Tibial artery (tissue), 4 donors: Measurements from ENCODE around the gene PPP2R1B.

ENCODE experiments used
- DNase-seq, 2 donors: peaks; one replicate each; pipeline ENCODE4 v3.0.0-alpha.2; 2019
- H3K27ac ChIP-seq, 2 donors: fragments of 200-600 bp; sonication (generic) in 1 of 2; 1 replicate in 1 of 2; 2 replicates in 1 of 2; pipeline ENCODE4 v1.5.1; 2018 to 2019; ENCODE audit warnings: mild to moderate bottlenecking in 1 of 2
- H3K27me3 ChIP-seq, 2 donors: fragments of 200-600 bp; sonication (generic) in 1 of 2; one replicate each; pipeline versions ENCODE4 v1.5.1 to v1.6.0; 2016 to 2019
- H3K36me3 ChIP-seq, 3 donors: fragments of 200-600 bp; sonication (generic) in 2 of 3; one replicate each; pipeline ENCODE4 v1.5.1; 2016 to 2019; ENCODE audit warnings: mild to moderate bottlenecking in 2 of 3
- H3K4me1 ChIP-seq, 4 donors: fragments of 200-600 bp; sonication (generic) in 2 of 4; 1 replicate in 3 of 4; 2 replicates in 1 of 4; pipeline ENCODE4 v1.5.1; 2016 to 2019
- H3K4me3 ChIP-seq, 2 donors: fragments of 200-600 bp; sonication (generic) in 1 of 2; 1 replicate in 1 of 2; 2 replicates in 1 of 2; pipeline ENCODE4 v1.5.1; 2018 to 2019; ENCODE audit warnings: mild to moderate bottlenecking in 2 of 2
- H3K9me3 ChIP-seq, 3 donors: fragments of 200-600 bp; sonication (generic) in 1 of 3; one replicate each; pipeline ENCODE4 v1.5.1; 2016 to 2019
- intact Hi-C: fragments of 100-400 bp; cut with DNase I; formaldehyde crosslinking; loops from one replicate; pipeline ENCODE4 v1.15.0; 2023; ENCODE audit warnings: low total_unique reads
- TF ChIP-seq, protein P1 (sequence below), 2 experiments: fragments of 200-600 bp in 1 of 2; fragments of 450-650 bp in 1 of 2; IDR thresholded peaks; one replicate each; pipeline ENCODE4 v1.5.1; 2017 to 2019; ENCODE audit warnings: antibody characterized with exemption in 2 of 2, mild to moderate bottlenecking in 1 of 2, moderate library complexity in 1 of 2

PPP2R1B gene

DNA sequence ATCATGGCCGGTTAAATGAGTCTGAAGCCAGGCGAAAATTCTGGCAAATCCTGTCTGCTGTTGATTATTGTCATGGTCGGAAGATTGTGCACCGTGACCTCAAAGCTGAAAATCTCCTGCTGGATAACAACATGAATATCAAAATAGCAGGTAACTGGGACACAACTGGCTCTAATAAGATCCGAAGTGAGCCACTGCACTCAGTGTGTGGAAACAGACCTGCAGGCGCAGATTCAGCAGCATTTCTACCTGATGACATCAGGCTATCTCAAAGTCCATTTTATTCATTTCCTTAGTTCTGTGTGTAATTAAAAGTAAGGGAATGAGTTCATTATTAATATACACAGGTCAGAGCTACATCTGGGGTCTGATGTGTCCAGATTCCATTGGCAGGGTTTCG lies 78.2 kb downstream of the PPP2R1B start:
- TF ChIP-seq, protein P1, sequence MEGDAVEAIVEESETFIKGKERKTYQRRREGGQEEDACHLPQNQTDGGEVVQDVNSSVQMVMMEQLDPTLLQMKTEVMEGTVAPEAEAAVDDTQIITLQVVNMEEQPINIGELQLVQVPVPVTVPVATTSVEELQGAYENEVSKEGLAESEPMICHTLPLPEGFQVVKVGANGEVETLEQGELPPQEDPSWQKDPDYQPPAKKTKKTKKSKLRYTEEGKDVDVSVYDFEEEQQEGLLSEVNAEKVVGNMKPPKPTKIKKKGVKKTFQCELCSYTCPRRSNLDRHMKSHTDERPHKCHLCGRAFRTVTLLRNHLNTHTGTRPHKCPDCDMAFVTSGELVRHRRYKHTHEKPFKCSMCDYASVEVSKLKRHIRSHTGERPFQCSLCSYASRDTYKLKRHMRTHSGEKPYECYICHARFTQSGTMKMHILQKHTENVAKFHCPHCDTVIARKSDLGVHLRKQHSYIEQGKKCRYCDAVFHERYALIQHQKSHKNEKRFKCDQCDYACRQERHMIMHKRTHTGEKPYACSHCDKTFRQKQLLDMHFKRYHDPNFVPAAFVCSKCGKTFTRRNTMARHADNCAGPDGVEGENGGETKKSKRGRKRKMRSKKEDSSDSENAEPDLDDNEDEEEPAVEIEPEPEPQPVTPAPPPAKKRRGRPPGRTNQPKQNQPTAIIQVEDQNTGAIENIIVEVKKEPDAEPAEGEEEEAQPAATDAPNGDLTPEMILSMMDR (IDR thresholded peaks at IDR 0.05) = no peak
- Histone ChIP-seq H3K27me3 (no peaks in the 10 kb centered on the region), H3K36me3 (peaks cover 4 to 17% (median 10%) of the 10 kb centered on the region in 3 donors), H3K27ac (no peak overlapping the region), H3K4me1 (no peaks in the 10 kb centered on the region), H3K4me3 (no peak overlapping the region), H3K9me3 (no peaks in the 10 kb centered on the region)
- DNase-seq = no peak
- intact Hi-C loops = no loop called here

DNA sequence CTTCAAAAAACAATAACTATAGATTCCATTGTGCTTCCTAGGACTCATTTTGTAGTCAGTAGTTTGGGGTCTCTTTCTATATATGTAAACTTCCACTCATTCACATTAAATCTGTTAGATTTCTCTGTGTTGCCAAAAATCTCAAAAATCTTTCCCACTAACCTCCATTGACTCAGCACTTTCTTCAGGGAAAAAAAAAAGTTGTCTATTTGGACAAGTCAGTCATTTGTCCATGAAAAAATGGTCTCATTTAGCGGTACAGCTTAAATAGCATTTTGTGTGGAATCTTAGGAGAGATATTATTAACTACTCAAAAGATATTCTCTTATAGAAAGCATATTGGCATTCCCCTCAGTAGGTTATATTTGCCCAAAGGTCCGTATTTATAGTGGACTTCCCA lies 81.9 kb downstream of the PPP2R1B start:
- H3K4me3 ChIP-seq = no peak overlapping the region
- H3K4me1 ChIP-seq = no peaks in the 10 kb centered on the region
- TF ChIP-seq, protein P1 (IDR thresholded peaks at IDR 0.05) = no peak
- no peak overlapping the region for H3K27ac ChIP-seq
- DNase-seq = no peak
- H3K9me3 ChIP-seq = no peaks in the 10 kb centered on the region
- H3K36me3 ChIP-seq = peaks cover 4 to 16% (median 10%) of the 10 kb centered on the region in 3 donors
- no peaks in the 10 kb centered on the region for H3K27me3 ChIP-seq
- intact Hi-C loops = no loop called here

DNA sequence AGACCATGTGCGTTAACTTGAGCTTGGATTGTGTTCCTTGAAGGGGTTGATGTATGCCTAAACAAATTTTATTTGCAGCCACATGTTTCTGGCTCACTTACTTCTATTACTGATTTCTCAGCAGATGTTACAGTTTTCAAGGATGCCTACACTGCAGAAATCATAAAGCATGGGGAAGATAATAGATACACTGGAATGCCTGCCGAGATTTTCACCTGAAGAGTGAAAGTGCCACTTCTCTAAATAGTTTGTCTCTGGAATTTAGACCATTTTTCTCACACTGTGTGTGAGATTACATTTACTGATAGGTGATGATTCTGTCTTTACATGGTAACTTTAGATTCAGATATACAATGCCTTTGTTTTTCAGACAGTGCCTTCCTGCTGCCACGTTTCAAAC lies 82.4 kb downstream of the PPP2R1B start:
- H3K27ac ChIP-seq = no peak overlapping the region
- peaks cover 0 to 11% (median 10%) of the 10 kb centered on the region in 3 donors for H3K36me3 ChIP-seq
- intact Hi-C loops = no loop called here
- no peaks in the 10 kb centered on the region for H3K4me1 ChIP-seq
- no peaks in the 10 kb centered on the region for H3K27me3 ChIP-seq
- H3K9me3 ChIP-seq = no peaks in the 10 kb centered on the region
- TF ChIP-seq, protein P1 (IDR thresholded peaks at IDR 0.05) = no peak
- no peak for DNase-seq
- H3K4me3 ChIP-seq = no peak overlapping the region

DNA sequence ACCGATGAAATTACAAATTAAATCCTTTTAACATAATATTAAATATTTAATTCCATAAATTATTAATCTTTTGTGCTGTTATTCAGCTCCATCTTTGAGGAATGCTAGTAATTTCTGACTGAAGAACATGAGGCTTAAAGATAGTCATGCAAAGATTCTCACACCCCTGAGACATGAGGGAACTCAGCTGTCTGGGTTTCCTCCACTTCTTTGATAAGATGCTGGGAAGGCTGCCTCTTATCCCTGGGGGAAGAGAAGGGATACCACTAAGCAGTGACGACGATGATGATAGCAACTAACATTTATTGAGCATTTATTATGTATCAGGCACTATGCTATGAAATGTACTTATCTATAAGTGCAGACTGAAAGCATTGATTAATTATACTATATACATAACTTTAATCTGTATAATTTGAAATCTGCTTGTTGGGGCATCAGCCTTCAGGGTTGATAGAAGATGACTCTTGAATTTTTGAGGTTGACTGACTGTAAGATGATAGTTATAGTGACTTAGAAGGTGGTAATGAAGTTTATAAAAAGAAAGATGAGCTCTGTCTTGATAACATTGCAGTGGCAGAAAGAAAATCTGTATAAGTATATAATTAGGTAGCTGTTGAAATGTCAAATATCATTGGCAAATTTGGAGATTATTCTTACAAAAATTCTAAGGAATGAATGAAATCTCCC lies 85.6 kb downstream of the PPP2R1B start:
- TF ChIP-seq, protein P1 (IDR thresholded peaks at IDR 0.05) = no peak
- no peak overlapping the region for H3K4me3 ChIP-seq
- H3K9me3 ChIP-seq = no peaks in the 10 kb centered on the region
- no peak overlapping the region for H3K27ac ChIP-seq
- no peaks in the 10 kb centered on the region for H3K36me3 ChIP-seq
- intact Hi-C loops = no loop called here
- no peaks in the 10 kb centered on the region for H3K27me3 ChIP-seq
- H3K4me1 ChIP-seq = peaks cover 0 to 12% (median 0%) of the 10 kb centered on the region in 4 donors
- no peak for DNase-seq
